Measurements from ENCODE around the gene RAI1. TPM values are rescaled to one million over a fixed set of nuclear protein-coding genes. Genes with fewer than 3 reads are reported as not detected.

The RAI1 gene
- total RNA-seq, 1 donor from 2014 or later: 40.1 TPM

- TF ChIP-seq CTCF (IDR thresholded peaks at IDR 0.05): no peak
- no peak overlapping the region for H3K4me3 Mint-ChIP-seq (ENCODE audit: unreplicated experiment)
- DNase-seq (ENCODE audit: extremely low spot score, unreplicated experiment): no peak
- no peak overlapping the region for H3K27ac Mint-ChIP-seq (ENCODE audit: unreplicated experiment)
- no peaks in the 10 kb centered on the region for H3K36me3 Mint-ChIP-seq (ENCODE audit: unreplicated experiment)
- peaks cover 21% of the 10 kb centered on the region for H3K4me1 Mint-ChIP-seq (ENCODE audit: unreplicated experiment)
- H3K9me3 Mint-ChIP-seq (ENCODE audit: unreplicated experiment): no peaks in the 10 kb centered on the region
- H3K27me3 Mint-ChIP-seq (ENCODE audit: unreplicated experiment): no peaks in the 10 kb centered on the region
Observed at GRCh38 chr17:17679243-17679642, 2.0 kb upstream of the RAI1 start.

- no peaks in the 10 kb centered on the region for H3K27me3 Mint-ChIP-seq (ENCODE audit: unreplicated experiment)
- no peaks in the 10 kb centered on the region for H3K36me3 Mint-ChIP-seq (ENCODE audit: unreplicated experiment)
- peaks cover 23% of the 10 kb centered on the region for H3K4me1 Mint-ChIP-seq (ENCODE audit: unreplicated experiment)
- no peak overlapping the region for H3K27ac Mint-ChIP-seq (ENCODE audit: unreplicated experiment)
- no peak for TF ChIP-seq CTCF (IDR thresholded peaks at IDR 0.05)
- H3K4me3 Mint-ChIP-seq (ENCODE audit: unreplicated experiment): no peak overlapping the region
- no peak for DNase-seq (ENCODE audit: extremely low spot score, unreplicated experiment)
- no peaks in the 10 kb centered on the region for H3K9me3 Mint-ChIP-seq (ENCODE audit: unreplicated experiment)
Observed at GRCh38 chr17:17679748-17680147, 1.5 kb upstream of the RAI1 start.

GRCh38 chr17:17680477-17681186, 626 bp upstream of the RAI1 start:
- no peak for TF ChIP-seq CTCF (IDR thresholded peaks at IDR 0.05)
- H3K27me3 Mint-ChIP-seq (ENCODE audit: unreplicated experiment): no peaks in the 10 kb centered on the region
- peaks cover 31% of the 10 kb centered on the region for H3K4me1 Mint-ChIP-seq (ENCODE audit: unreplicated experiment)
- H3K9me3 Mint-ChIP-seq (ENCODE audit: unreplicated experiment): no peaks in the 10 kb centered on the region
- no peaks in the 10 kb centered on the region for H3K36me3 Mint-ChIP-seq (ENCODE audit: unreplicated experiment)
- no peak for DNase-seq (ENCODE audit: extremely low spot score, unreplicated experiment)
- peak overlapping the region; percentile 27 for H3K4me3 Mint-ChIP-seq (ENCODE audit: unreplicated experiment)
- H3K27ac Mint-ChIP-seq (ENCODE audit: unreplicated experiment): no peak overlapping the region

GRCh38 chr17:17681744-17682292, 560 bp downstream of the RAI1 start:
- H3K27me3 Mint-ChIP-seq (ENCODE audit: unreplicated experiment): no peaks in the 10 kb centered on the region
- H3K9me3 Mint-ChIP-seq (ENCODE audit: unreplicated experiment): no peaks in the 10 kb centered on the region
- H3K27ac Mint-ChIP-seq (ENCODE audit: unreplicated experiment): peak overlapping the region; percentile 76
- TF ChIP-seq CTCF (IDR thresholded peaks at IDR 0.05): no peak
- H3K36me3 Mint-ChIP-seq (ENCODE audit: unreplicated experiment): no peaks in the 10 kb centered on the region
- H3K4me3 Mint-ChIP-seq (ENCODE audit: unreplicated experiment): peak overlapping the region; percentile 86
- DNase-seq (ENCODE audit: extremely low spot score, unreplicated experiment): no peak
- peaks cover 34% of the 10 kb centered on the region for H3K4me1 Mint-ChIP-seq (ENCODE audit: unreplicated experiment)

GRCh38 chr17:17682293-17682736, 1.1 kb downstream of the RAI1 start:
- DNase-seq (ENCODE audit: extremely low spot score, unreplicated experiment): no peak
- Mint-ChIP-seq H3K4me1 (ENCODE audit: unreplicated experiment) (peaks cover 39% of the 10 kb centered on the region), H3K27ac (ENCODE audit: unreplicated experiment) (peak overlapping the region; percentile 76)

More at GRCh38 chr17:17682293-17682736, 1.1 kb downstream of the RAI1 start:
- H3K27me3 Mint-ChIP-seq (ENCODE audit: unreplicated experiment): no peaks in the 10 kb centered on the region
- H3K9me3 Mint-ChIP-seq (ENCODE audit: unreplicated experiment): no peaks in the 10 kb centered on the region
- TF ChIP-seq CTCF (IDR thresholded peaks at IDR 0.05): no peak
- H3K4me3 Mint-ChIP-seq (ENCODE audit: unreplicated experiment): peak overlapping the region; percentile 86
- no peaks in the 10 kb centered on the region for H3K36me3 Mint-ChIP-seq (ENCODE audit: unreplicated experiment)
